Muscle of leg (tissue), 11 donors: ENCODE data around the gene FBLN2. TPM values are rescaled to one million over a fixed set of nuclear protein-coding genes. Genes with fewer than 3 reads are reported as not detected.
A peak's percentile ranks its signal among the peaks of the same experiment; 100 is the strongest.

Experiments used
- DNase-seq: peaks from one replicate; pipeline ENCODE4 v3.0.0; 2013
- H3K27ac ChIP-seq: one replicate; pipeline ENCODE4 v1.5.1; 2013; ENCODE audit warnings: mild to moderate bottlenecking, low read length, control low read depth
- H3K27me3 ChIP-seq: one replicate; pipeline ENCODE4 v1.6.1; 2013; ENCODE audit warnings: low read length; ENCODE audit not compliant: control insufficient read depth, insufficient read depth
- H3K36me3 ChIP-seq: one replicate; pipeline ENCODE4 v1.6.1; 2013; ENCODE audit warnings: low read length; ENCODE audit not compliant: control insufficient read depth, insufficient read depth
- H3K4me1 ChIP-seq: one replicate; pipeline ENCODE4 v1.6.1; 2013; ENCODE audit warnings: low read length; ENCODE audit not compliant: control insufficient read depth, insufficient read depth
- H3K4me3 ChIP-seq: one replicate; pipeline ENCODE4 v1.5.1; 2013; ENCODE audit warnings: low read length, control low read depth
- H3K9me3 ChIP-seq: replicated peaks from 2 replicates; pipeline ENCODE4 v1.6.1; 2013; ENCODE audit warnings: low read depth, low read length; ENCODE audit not compliant: control insufficient read depth
- WGBS: methylation state at CpG from one replicate; pipeline ENCODE4 v1.1.5; 2013; ENCODE audit warnings: missing lambda C conversion rate; ENCODE audit not compliant: insufficient coverage; 5-methylcytosine and 5-hydroxymethylcytosine counted together
- polyA plus RNA-seq, 8 donors: library from polyadenylated mRNA; unstranded; fragments of 120-200 nt; gene quantifications; one replicate each; pipeline versions ENCODE4 v1.2.1 to v1.2.3, GENCODE V29; 2013; ENCODE audit warnings: inconsistent platforms in 1 of 8, low replicate concordance in 1 of 8; ENCODE audit not compliant: insufficient read length in 8 of 8, insufficient read depth in 1 of 8
- total RNA-seq: library from RNA; stranded (reverse); fragments of 120-200 nt; gene quantifications from one replicate; pipeline ENCODE4 v1.2.4, GENCODE V29; 2013

Gene FBLN2
- total and polyA plus RNA-seq, 9 donors, result 24.4 to 78.6 (median 61.1) TPM

GRCh38 chr3:13629644-13630043 is 80.7 kb downstream of the FBLN2 start:
- H3K9me3 ChIP-seq, result no peaks in the 10 kb centered on the region
- DNase-seq, result no peak
- 88% methylated on average over 13 of the region's 16 CpGs for WGBS
- H3K4me3 ChIP-seq, result no peak overlapping the region
- no peak overlapping the region for H3K27ac ChIP-seq
- no peaks in the 10 kb centered on the region for H3K27me3 ChIP-seq
- peaks cover 8% of the 10 kb centered on the region for H3K36me3 ChIP-seq
- no peaks in the 10 kb centered on the region for H3K4me1 ChIP-seq

GRCh38 chr3:13631256-13631655 is 82.3 kb downstream of the FBLN2 start:
- peaks cover 8% of the 10 kb centered on the region for H3K36me3 ChIP-seq
- no peak overlapping the region for H3K4me3 ChIP-seq
- no peak overlapping the region for H3K27ac ChIP-seq
- no peaks in the 10 kb centered on the region for H3K27me3 ChIP-seq
- no peaks in the 10 kb centered on the region for H3K9me3 ChIP-seq
- DNase-seq, result no peak
- no peaks in the 10 kb centered on the region for H3K4me1 ChIP-seq
- WGBS, result 77% methylated on average over 13 of the region's 13 CpGs

- Histone ChIP-seq H3K27me3 (no peaks in the 10 kb centered on the region), H3K4me3 (no peak overlapping the region), H3K4me1 (no peaks in the 10 kb centered on the region), H3K27ac (no peak overlapping the region), H3K36me3 (peaks cover 8% of the 10 kb centered on the region), H3K9me3 (no peaks in the 10 kb centered on the region)
- 92% methylated on average over 13 of the region's 13 CpGs for WGBS
- no peak for DNase-seq
Measured at GRCh38 chr3:13633176-13633575, 84.3 kb downstream of the FBLN2 start.

GRCh38 chr3:13634151-13634550 is 85.2 kb downstream of the FBLN2 start:
- Histone ChIP-seq H3K4me3 (no peak overlapping the region), H3K4me1 (peaks cover 8% of the 10 kb centered on the region), H3K9me3 (no peaks in the 10 kb centered on the region), H3K27me3 (no peaks in the 10 kb centered on the region), H3K27ac (no peak overlapping the region), H3K36me3 (peaks cover 8% of the 10 kb centered on the region)
- WGBS, result 76% methylated on average over 17 of the region's 18 CpGs
- no peak for DNase-seq

- peaks cover 12% of the 10 kb centered on the region for H3K4me1 ChIP-seq
- H3K27ac ChIP-seq, result no peak overlapping the region
- H3K9me3 ChIP-seq, result no peaks in the 10 kb centered on the region
- WGBS, result 70% methylated on average over 7 of the region's 10 CpGs
- H3K27me3 ChIP-seq, result no peaks in the 10 kb centered on the region
- no peak for DNase-seq
- peaks cover 8% of the 10 kb centered on the region for H3K36me3 ChIP-seq
- H3K4me3 ChIP-seq, result no peak overlapping the region
Measured at GRCh38 chr3:13634615-13635014, 85.7 kb downstream of the FBLN2 start.

- Histone ChIP-seq H3K4me3 (no peak overlapping the region), H3K27ac (no peak overlapping the region), H3K9me3 (no peaks in the 10 kb centered on the region), H3K27me3 (no peaks in the 10 kb centered on the region), H3K4me1 (peaks cover 14% of the 10 kb centered on the region), H3K36me3 (peaks cover 5% of the 10 kb centered on the region)
- 71% methylated on average over 9 of the region's 14 CpGs for WGBS
- DNase-seq, result no peak
Measured at GRCh38 chr3:13636186-13636585, 87.3 kb downstream of the FBLN2 start.

- H3K27ac ChIP-seq, result no peak overlapping the region
- no peak overlapping the region for H3K4me3 ChIP-seq
- DNase-seq, result no peak
- WGBS, result 64% methylated on average over 6 of the region's 8 CpGs
- H3K4me1 ChIP-seq, result peaks cover 14% of the 10 kb centered on the region
- H3K36me3 ChIP-seq, result peaks cover 5% of the 10 kb centered on the region
- H3K27me3 ChIP-seq, result no peaks in the 10 kb centered on the region
- H3K9me3 ChIP-seq, result no peaks in the 10 kb centered on the region
Measured at GRCh38 chr3:13636874-13637273, 87.9 kb downstream of the FBLN2 start.

- Histone ChIP-seq H3K27me3 (no peaks in the 10 kb centered on the region), H3K36me3 (peaks cover 5% of the 10 kb centered on the region), H3K27ac (no peak overlapping the region), H3K4me3 (no peak overlapping the region), H3K9me3 (no peaks in the 10 kb centered on the region), H3K4me1 (peaks cover 14% of the 10 kb centered on the region)
- DNase-seq, result no peak
- 79% methylated on average over 31 of the region's 31 CpGs for WGBS
Measured at GRCh38 chr3:13637311-13637891, 88.5 kb downstream of the FBLN2 start.

GRCh38 chr3:13637953-13638352 is 89.0 kb downstream of the FBLN2 start:
- Histone ChIP-seq H3K27ac (no peak overlapping the region), H3K4me3 (no peak overlapping the region), H3K36me3 (peaks cover under 1% of the 10 kb centered on the region), H3K27me3 (no peaks in the 10 kb centered on the region), H3K9me3 (no peaks in the 10 kb centered on the region), H3K4me1 (peaks cover 14% of the 10 kb centered on the region)
- WGBS, result 67% methylated on average over 2 of the region's 12 CpGs
- no peak for DNase-seq

- WGBS, result 42% methylated on average over 3 of the region's 17 CpGs
- no peaks in the 10 kb centered on the region for H3K9me3 ChIP-seq
Measured at GRCh38 chr3:13638927-13639326, 90.0 kb downstream of the FBLN2 start.

GRCh38 chr3:13642597-13642996 is 93.7 kb downstream of the FBLN2 start:
- Histone ChIP-seq H3K27ac (no peak overlapping the region), H3K27me3 (peaks cover 7% of the 10 kb centered on the region), H3K36me3 (no peaks in the 10 kb centered on the region), H3K4me1 (peaks cover 18% of the 10 kb centered on the region), H3K4me3 (no peak overlapping the region), H3K9me3 (no peaks in the 10 kb centered on the region)
- 69% methylated on average over 5 of the region's 6 CpGs for WGBS
- no peak for DNase-seq

More at GRCh38 chr3:13638927-13639326, 90.0 kb downstream of the FBLN2 start:
- Histone ChIP-seq H3K27me3 (no peaks in the 10 kb centered on the region), H3K36me3 (no peaks in the 10 kb centered on the region), H3K4me3 (no peak overlapping the region), H3K4me1 (peaks cover 14% of the 10 kb centered on the region), H3K27ac (no peak overlapping the region)
- DNase-seq, result peak; percentile 55
